ENCODE measurements around the gene PRKRA.

DNA sequence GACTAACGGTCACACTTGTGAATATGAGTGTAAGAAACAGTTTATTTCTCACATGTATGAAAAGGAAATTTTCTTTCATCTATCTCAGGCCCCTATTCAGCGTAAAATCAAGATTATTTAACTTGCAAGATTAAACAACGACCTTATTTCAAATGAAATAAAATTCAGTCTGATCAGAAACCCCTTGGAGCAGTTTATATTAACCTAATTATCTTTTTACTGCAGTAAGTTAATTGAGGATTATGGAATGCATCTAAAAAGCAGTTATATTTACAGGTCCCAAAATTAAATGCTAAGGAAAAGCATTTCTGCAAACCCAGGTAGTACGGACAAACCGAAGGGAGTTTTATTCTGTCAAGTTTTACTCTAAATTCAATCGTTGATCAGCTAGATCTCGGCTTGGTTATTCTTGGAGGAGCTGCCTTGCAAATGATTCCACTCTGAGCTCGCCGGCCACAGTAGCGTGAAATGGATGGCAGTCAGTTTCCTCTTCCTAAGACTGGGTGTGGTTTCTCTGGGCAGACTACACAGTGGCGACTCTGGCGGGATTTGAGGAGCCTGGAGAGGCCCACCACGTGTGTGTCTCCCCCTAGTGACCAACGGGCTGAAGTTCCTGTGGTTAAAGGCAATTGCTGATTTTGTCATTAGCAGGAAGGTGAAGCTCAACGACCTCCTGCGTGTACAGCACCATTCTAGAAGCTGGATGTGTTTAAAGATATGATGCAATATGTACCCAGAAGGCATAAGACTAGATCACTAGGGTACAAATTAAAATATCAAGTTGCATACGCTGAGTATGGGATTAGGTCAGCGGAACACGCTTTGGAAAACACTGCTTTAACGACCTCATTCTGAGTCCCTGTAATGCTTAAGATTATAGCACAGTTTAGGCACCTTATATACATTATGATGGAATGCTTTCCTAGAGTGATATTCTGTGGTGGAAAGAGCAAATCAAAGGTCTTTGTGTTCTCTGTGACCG lies 36.4 kb downstream of the PRKRA start:
- TF ChIP-seq, protein P1, sequence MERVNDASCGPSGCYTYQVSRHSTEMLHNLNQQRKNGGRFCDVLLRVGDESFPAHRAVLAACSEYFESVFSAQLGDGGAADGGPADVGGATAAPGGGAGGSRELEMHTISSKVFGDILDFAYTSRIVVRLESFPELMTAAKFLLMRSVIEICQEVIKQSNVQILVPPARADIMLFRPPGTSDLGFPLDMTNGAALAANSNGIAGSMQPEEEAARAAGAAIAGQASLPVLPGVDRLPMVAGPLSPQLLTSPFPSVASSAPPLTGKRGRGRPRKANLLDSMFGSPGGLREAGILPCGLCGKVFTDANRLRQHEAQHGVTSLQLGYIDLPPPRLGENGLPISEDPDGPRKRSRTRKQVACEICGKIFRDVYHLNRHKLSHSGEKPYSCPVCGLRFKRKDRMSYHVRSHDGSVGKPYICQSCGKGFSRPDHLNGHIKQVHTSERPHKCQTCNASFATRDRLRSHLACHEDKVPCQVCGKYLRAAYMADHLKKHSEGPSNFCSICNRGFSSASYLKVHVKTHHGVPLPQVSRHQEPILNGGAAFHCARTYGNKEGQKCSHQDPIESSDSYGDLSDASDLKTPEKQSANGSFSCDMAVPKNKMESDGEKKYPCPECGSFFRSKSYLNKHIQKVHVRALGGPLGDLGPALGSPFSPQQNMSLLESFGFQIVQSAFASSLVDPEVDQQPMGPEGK (CRISPR knock-in tag; IDR thresholded peaks at IDR 0.05; ENCODE audit: borderline replicate concordance), result no peak
- TF ChIP-seq, protein P2, sequence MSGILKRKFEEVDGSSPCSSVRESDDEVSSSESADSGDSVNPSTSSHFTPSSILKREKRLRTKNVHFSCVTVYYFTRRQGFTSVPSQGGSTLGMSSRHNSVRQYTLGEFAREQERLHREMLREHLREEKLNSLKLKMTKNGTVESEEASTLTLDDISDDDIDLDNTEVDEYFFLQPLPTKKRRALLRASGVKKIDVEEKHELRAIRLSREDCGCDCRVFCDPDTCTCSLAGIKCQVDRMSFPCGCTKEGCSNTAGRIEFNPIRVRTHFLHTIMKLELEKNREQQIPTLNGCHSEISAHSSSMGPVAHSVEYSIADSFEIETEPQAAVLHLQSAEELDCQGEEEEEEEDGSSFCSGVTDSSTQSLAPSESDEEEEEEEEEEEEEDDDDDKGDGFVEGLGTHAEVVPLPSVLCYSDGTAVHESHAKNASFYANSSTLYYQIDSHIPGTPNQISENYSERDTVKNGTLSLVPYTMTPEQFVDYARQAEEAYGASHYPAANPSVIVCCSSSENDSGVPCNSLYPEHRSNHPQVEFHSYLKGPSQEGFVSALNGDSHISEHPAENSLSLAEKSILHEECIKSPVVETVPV (CRISPR knock-in tag; IDR thresholded peaks at IDR 0.05), result no peak
- TF ChIP-seq ZFP3 (CRISPR knock-in tag; IDR thresholded peaks at IDR 0.05), result peak; percentile 73; the same call in 1 of the 2 replicates
- TF ChIP-seq, protein P3, sequence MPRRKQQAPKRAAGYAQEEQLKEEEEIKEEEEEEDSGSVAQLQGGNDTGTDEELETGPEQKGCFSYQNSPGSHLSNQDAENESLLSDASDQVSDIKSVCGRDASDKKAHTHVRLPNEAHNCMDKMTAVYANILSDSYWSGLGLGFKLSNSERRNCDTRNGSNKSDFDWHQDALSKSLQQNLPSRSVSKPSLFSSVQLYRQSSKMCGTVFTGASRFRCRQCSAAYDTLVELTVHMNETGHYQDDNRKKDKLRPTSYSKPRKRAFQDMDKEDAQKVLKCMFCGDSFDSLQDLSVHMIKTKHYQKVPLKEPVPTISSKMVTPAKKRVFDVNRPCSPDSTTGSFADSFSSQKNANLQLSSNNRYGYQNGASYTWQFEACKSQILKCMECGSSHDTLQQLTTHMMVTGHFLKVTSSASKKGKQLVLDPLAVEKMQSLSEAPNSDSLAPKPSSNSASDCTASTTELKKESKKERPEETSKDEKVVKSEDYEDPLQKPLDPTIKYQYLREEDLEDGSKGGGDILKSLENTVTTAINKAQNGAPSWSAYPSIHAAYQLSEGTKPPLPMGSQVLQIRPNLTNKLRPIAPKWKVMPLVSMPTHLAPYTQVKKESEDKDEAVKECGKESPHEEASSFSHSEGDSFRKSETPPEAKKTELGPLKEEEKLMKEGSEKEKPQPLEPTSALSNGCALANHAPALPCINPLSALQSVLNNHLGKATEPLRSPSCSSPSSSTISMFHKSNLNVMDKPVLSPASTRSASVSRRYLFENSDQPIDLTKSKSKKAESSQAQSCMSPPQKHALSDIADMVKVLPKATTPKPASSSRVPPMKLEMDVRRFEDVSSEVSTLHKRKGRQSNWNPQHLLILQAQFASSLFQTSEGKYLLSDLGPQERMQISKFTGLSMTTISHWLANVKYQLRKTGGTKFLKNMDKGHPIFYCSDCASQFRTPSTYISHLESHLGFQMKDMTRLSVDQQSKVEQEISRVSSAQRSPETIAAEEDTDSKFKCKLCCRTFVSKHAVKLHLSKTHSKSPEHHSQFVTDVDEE (CRISPR knock-in tag; IDR thresholded peaks at IDR 0.05), result no peak
- no peak for TF ChIP-seq BACH2 (CRISPR knock-in tag; IDR thresholded peaks at IDR 0.05; ENCODE audit: borderline replicate concordance)
- no peak for TF ChIP-seq SNAI2 (CRISPR knock-in tag; IDR thresholded peaks at IDR 0.05)
- TF ChIP-seq OSR1 (CRISPR knock-in tag; IDR thresholded peaks at IDR 0.05), result no peak
- TF ChIP-seq ZNF70 (CRISPR knock-in tag; IDR thresholded peaks at IDR 0.05), result no peak
- no peak for TF ChIP-seq CSDC2 (CRISPR knock-in tag; IDR thresholded peaks at IDR 0.05)
